ENCODE data around the gene HIP1.
A peak's percentile ranks its signal among the peaks of the same experiment; 100 is the strongest.
"Not testable (repeated sequence)": the region's sequence is repeated elsewhere in the genome, so short reads cannot be mapped to it uniquely, and the experiment has no call there.

Gene HIP1

DNA sequence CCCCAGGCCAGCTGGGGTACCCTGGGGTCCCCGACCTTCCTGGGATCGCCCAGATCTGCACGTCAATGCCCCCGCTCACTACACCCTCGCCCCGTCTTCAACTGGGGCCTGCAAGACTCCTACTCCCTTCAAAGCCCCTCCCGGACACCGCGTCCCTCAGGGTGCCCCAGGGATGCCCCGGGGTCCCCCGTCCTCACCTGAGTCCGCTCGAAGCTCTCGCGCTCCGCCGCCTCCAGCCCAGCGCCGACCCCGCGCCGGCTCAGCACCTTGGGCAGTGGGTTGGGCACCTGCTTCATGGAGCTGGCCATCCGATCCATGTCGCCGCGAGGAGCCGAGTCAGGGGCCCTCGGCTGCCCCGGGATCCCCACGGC lies at the start of gene HIP1:
HIP1 (minus strand) TSS at position 338 of the 371 bp plus-strand sequence; CDS start at position 317, 21 bp downstream.
- TF ChIP-seq, protein P1, sequence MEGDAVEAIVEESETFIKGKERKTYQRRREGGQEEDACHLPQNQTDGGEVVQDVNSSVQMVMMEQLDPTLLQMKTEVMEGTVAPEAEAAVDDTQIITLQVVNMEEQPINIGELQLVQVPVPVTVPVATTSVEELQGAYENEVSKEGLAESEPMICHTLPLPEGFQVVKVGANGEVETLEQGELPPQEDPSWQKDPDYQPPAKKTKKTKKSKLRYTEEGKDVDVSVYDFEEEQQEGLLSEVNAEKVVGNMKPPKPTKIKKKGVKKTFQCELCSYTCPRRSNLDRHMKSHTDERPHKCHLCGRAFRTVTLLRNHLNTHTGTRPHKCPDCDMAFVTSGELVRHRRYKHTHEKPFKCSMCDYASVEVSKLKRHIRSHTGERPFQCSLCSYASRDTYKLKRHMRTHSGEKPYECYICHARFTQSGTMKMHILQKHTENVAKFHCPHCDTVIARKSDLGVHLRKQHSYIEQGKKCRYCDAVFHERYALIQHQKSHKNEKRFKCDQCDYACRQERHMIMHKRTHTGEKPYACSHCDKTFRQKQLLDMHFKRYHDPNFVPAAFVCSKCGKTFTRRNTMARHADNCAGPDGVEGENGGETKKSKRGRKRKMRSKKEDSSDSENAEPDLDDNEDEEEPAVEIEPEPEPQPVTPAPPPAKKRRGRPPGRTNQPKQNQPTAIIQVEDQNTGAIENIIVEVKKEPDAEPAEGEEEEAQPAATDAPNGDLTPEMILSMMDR (IDR thresholded peaks at IDR 0.05; ENCODE audit: low read depth, low read length) = no peak
- DNase-seq (ENCODE audit: extremely low read depth, low read depth) = no peak

DNA sequence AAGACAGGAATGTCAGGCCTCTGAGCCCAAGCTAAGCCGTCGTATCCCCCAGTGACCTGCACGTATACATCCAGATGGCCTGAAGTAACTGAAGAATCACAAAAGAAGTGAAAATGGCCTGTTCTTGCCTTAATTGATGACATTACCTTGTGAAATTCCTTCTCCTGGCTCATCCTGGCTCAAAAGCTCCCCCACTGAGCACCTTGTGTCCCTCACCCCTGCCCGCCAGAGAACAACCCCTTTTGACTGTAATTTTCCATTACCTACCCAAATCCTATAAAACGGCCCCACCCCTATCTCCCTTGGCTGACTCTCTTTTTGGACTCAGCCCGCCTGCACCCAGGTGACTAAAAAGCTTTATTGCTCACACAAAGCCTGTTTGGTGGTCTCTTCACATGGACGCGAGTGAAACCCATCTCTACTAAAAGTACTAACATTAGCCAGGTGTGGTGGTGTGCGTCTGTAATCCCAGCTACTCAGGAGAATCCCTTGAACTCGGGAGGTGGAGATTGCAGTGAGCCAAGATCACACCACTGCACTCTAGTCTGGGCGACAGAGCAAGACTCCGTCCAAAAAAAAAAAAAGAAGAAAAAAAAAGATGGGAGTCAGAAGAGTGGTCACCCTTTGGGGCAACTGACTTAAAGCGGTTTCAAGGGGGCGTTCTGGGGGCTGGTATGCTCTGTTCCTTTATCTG lies 49.6 kb upstream of the HIP1 start:
- DNase-seq (ENCODE audit: extremely low read depth, low read depth) = not testable (repeated sequence)

DNA sequence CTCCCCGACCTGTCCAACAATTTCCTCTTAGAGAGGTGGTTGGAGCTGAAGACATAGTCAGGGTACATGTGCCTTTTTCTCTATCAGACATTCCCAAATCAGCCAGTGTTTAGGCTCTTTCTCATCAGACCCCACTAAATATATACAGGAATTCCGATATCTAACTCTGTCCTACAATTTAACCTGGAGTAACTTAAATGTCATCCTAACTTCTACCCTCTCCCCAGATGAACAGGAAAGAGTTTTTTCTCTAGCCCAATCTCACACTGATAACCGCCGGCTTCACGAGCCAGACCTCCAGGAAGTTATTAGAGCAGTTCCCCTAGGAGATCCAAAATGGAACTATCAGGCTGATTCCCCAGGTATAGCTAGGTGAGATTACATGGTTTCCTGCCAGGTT lies 44.3 kb upstream of the HIP1 start:
- not testable (repeated sequence) for DNase-seq (ENCODE audit: extremely low read depth, low read depth)

DNA sequence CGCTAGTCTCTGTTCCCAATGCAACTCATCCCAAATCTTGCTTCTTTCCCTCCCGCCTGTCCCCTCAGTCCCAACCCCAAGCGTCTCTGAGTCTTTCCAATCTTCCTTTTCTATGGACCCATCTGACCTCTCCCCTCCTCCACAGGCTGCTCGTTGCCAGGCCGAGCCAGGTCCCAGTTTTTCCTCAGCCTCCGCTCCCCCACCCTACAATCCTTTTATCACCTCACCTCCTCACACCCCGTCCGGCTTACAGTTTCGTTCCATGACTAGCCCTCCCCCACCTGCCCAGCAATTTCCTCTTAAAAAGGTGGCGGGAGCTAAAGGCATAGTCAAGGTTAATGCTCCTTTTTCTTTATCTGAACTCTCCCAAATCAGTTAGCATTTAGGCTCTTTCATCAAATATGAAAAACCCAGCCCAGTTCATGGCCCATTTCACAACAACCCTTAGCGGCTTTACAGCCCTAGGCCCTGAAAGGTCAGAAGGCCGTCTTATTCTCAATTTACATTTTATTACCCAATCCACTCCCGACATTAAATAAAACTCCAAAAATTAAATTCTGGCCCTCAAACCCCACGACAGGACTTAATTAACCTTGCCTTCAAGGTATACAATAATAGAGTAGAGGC lies 42.0 kb upstream of the HIP1 start:
- not testable (repeated sequence) for DNase-seq (ENCODE audit: extremely low read depth, low read depth)

DNA sequence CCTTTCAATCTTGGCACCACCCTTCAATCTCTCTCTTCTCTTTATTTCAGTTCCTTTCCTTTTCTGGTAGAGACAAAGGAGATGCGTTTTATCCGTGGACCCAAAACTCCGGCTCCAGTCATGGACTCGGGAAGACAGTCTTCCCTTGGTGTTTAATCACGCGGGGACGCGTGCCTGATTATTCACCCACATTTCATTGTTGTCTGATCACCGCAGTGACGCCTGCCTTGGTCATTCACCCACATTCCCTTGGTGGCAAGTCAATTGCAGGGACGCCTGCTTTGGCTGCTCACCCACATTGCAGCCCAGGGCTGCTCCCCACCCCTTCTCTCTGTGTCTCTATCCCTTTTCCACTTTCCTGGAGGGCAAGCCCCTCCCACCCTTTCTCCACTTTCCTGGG lies 40.8 kb upstream of the HIP1 start:
- not testable (repeated sequence) for DNase-seq (ENCODE audit: extremely low read depth, low read depth)

DNA sequence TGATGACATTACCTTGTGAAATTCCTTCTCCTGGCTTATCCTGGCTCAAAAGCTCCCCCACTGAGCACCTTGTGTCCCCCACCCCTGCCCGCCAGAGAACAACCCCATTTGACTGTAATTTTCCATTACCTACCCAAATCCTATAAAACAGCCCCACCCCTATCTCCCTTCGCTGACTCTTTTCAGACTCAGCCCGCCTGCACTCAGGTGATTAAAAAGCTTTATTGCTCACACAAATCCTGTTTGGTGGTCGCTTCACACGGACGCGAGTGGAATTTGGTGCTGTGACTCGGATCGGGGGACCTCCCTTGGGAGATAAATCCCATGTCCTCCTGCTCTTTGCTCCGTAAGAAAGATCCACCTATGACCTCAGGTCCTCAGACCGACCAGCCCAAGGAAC lies 40.3 kb upstream of the HIP1 start:
- DNase-seq (ENCODE audit: extremely low read depth, low read depth) = not testable (repeated sequence)

DNA sequence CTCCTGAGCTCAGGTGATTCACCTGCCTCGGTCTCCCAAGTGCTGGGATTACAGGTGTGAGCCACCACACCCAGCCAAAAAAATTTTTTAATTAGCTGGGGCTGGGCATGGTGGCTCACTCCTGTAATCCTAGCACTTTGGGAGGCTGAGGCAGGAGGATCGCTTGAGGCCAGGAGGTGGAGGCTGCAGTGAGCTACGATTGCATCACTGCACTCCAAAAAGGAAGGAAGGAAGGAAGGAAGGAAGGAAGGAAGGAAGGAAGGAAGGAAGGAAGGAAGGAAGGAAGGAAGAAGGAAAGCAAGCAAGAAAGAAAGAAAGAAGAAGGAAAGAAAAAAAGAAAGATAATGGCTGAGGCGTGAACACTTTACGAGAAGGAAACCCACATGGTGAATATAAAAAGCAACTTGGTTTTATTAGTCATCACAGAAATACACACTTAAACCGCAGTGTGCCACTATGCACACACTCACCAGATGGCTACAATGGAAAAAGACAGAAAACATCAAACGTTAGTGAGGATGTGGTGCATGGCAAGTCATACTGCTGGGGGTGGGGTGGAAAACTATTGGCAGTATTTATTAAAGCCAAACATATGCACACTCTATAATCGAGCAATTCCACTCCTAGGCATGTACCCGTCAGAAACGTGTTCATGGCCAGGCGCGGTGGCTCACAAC lies 37.7 kb upstream of the HIP1 start:
- DNase-seq (ENCODE audit: extremely low read depth, low read depth) = peak; percentile 36
- TF ChIP-seq, protein P1 (IDR thresholded peaks at IDR 0.05; ENCODE audit: low read depth, low read length) = no peak

DNA sequence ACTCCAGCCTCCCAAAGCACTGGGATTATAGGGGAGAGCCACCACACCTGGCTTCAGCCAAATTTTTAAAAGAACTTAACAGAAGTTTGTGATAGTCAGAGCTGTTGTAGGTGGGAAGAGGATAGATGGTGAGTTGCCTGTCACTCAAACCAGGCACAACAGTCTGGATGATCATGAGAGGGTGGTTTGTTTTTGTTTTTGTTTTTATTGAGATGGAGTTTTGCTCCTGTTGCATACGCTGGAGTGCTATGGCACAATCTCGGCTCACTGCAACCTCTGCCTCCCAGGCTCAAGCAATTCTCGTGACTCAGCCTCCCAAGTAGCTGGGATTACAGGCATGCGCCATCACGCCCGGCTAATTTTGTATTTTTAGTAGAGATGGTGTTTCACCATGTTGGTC lies 35.2 kb upstream of the HIP1 start:
- DNase-seq (ENCODE audit: extremely low read depth, low read depth) = not testable (repeated sequence)

DNA sequence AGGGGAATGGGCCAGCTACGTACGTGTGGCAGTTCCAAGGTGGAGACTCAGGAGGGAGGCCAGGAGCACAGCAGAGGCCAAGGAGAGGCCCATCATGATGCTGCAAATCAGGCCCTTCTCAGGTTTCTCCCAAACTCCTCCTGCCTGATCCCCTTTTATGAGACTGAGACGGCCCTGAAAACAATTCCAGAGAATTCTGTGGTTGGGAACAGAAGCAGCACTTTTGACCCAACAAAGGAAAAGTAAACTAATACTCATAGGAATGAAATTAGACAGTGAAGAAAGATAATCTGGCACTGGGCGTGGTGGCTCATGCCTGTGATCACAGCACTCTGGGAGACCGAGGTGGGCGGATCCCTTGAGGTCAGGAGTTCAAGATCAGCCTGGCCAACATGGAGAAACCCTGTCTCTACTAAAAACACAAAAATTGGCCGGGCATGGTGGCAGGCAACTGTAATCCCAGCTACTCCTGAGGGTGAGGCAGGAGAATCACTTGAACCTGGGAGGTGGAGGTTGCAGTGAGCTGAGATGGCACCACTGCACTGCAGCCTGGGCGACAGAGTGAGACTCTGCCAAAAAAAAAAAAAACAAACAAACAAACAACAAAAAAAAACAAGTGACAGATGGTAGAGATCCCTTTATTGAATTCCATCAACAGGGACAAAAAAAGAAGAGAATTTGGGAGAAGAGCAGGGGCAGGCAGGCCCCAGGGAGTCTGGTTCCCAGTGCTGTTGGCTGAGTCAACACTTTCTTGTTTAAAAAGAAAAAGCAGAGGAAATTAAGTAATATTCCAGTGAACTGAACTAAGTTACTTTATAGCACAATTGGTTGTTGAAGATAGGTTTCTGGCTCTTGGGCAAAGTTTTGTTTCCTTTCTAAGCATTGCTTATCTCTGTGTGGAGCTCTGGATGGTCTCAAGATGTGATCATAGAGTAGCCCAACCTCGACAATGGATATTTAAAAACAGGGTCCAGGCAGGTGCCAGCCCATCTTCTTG lies 33.6 kb upstream of the HIP1 start, which contains the start of gene CCL26:
CCL26 (minus strand) TSS at position 131 of the 997 bp plus-strand sequence; CDS start at position 96, 35 bp downstream.
- TF ChIP-seq, protein P1 (IDR thresholded peaks at IDR 0.05; ENCODE audit: low read depth, low read length) = no peak
- peak; percentile 35 for DNase-seq (ENCODE audit: extremely low read depth, low read depth)

DNA sequence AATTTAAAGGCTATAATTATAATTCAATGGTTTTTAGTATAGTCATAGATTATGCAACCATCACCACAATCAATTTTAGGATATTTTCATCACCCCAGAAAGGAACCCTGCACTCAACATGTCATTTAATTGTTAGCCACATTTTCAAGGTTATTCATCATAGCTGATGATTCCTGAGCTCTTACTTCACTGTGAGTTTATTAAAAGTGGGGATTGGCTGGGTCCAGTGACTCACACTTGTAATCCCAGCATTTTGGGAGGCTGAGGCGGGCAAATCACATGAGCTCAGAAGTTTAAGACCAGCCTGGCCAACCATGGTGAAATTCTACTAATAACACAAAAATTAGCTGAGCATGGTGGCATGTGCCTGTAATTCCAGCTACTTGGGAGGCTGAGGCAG lies 32.5 kb upstream of the HIP1 start:
- TF ChIP-seq, protein P1 (IDR thresholded peaks at IDR 0.05; ENCODE audit: low read depth, low read length) = no peak
- no peak for DNase-seq (ENCODE audit: extremely low read depth, low read depth)

All from AG09319 (cell line).